GM18502 (cell line): ENCODE measurements around the gene CCDC127.
"Not testable (repeated sequence)": the region's sequence is repeated elsewhere in the genome, so short reads cannot be mapped to it uniquely, and the experiment has no call there.

Source experiments
- ATAC-seq: cut with Tn5 transposase; IDR thresholded peaks from one replicate; pipeline ENCODE4 v1.9.1; 2021; ENCODE audit warnings: mild to moderate bottlenecking; ENCODE audit not compliant: unreplicated experiment, poor library complexity

Gene CCDC127

DNA sequence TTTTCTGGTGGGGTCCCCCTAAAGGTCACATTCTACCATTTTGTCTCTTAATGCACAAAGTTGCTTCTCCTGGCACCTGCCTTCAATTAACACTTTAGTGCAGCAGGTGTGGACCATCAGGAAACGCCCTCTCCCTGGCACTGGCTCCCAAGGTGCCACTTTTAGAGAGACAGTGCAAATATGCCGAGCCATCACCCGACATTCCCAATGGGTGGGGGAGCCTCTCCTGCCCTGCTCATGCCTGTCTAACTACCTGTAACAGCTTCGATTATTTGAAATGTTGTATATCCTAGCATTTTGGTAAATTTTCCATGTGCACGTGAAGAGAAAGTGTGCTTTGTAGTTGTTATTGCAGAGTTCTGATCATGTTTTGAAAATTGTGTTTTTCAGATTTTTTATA lies 39.8 kb downstream of the CCDC127 start:
- ATAC-seq: no peak

DNA sequence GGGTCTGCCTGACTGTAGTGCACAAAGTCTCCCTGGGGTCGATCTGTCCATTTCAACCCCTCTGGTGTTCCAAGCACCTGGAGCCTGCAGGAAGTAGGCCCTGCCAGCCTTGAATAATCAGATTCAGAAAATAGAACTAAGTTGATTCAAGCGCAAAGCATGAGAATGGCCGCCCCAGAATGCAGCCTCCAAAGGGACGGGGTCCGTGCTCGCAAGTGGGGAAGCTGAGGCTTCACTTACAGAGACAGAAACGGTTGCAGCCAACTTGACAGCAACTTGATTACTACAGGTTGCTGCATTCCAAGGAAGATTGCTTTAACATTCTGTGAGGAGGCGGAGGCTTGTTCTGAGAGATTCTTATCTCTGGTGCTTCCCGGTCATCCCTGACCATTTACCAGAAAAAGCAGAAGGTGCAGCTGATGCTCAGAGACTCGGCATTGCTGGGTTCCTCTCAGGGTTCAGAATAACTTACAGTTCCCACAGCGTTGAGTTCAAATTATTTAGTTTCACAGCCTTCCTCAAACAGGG lies 41.6 kb downstream of the CCDC127 start:
- ATAC-seq: no peak

GRCh38 chr5:174876-175465 lies 43.0 kb downstream of the CCDC127 start:
- no peak for ATAC-seq

DNA sequence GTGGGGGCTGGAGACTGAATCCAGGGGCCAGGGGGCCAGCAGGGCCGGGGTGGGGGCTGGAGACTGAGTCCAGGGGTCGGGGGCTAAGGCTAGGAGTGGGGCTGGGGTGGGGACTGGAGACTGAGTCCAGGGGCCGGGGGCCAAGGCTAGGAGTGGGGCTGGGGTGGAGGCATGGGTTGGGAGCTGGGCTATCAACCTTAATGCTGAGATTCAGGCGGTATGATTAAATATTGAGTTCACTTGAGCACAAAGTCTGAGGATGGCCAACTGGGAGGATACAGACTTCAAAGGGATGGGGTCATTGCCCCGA lies 43.7 kb downstream of the CCDC127 start:
- ATAC-seq: no peak

DNA sequence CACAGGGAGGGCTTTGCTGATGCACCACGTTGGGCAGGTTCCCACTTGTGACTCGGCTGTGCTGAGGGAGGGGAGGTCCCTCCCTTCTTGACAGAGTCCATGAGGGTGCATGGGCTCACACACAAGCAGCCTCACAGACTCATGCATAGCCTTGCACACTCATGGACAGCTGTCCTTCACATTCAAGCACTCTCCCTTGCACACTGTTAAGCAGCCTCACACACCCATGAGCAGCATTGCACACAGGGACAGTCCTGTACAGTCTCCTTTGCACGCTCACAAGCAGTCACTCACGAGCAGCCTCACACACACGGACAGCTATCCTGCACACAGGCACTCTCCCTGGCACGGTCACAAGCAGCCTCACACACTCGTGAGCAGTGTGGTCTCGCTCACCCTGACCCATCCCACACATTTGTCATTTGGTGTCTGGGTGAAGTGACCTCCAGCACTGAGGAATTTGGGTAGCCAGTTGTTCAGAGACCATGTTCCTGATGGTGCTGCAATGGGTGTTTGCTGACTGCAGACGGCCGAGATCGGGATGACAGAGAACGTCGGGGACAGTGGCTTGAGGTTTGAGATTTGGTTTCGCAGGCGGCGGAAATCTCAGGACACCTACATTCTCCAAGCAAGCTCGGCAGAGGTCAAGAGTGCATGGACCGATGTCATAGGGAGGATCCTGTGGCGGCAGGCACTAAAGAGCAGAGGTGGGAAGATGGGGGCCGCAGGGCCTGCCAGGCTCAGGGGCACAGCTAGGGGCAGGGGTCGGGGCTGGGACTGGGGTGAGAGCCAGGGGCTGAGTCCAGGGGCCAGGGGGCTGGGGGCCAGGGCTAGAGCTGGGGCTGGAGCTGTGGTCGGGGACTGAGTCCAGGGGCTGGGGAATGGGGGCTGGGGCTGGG lies 44.3 kb downstream of the CCDC127 start:
- ATAC-seq: no peak

GRCh38 chr5:172841-173251 lies 45.1 kb downstream of the CCDC127 start:
- ATAC-seq: no peak

- no peak for ATAC-seq
Measured at GRCh38 chr5:172421-172820, 45.5 kb downstream of the CCDC127 start.

DNA sequence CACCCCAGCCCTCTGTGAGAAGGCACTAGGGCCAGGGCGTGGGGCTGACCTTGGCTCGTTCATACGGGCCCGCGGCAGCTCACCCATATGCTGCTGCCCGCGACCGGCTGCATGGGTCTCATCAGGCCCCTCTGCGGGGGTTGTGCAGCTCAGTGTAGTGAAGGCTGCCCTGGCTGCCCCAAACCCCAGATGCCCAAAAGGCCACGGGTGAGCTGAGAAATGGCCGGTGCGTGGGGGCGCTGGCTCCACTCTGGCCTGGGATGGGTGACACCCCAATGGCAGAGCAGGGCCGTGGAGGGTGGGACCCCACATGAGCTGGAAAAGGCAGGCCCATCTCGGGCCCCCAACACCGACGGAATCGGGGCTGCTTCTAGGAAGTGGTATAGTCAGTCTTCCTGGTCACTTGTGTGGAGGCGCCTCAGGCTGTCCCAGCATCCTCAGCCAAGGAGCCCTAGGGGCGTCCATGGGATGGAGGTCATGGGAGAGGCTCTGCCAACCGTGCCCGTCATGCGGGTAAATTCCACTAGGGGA lies 46.1 kb downstream of the CCDC127 start:
- ATAC-seq: no peak

DNA sequence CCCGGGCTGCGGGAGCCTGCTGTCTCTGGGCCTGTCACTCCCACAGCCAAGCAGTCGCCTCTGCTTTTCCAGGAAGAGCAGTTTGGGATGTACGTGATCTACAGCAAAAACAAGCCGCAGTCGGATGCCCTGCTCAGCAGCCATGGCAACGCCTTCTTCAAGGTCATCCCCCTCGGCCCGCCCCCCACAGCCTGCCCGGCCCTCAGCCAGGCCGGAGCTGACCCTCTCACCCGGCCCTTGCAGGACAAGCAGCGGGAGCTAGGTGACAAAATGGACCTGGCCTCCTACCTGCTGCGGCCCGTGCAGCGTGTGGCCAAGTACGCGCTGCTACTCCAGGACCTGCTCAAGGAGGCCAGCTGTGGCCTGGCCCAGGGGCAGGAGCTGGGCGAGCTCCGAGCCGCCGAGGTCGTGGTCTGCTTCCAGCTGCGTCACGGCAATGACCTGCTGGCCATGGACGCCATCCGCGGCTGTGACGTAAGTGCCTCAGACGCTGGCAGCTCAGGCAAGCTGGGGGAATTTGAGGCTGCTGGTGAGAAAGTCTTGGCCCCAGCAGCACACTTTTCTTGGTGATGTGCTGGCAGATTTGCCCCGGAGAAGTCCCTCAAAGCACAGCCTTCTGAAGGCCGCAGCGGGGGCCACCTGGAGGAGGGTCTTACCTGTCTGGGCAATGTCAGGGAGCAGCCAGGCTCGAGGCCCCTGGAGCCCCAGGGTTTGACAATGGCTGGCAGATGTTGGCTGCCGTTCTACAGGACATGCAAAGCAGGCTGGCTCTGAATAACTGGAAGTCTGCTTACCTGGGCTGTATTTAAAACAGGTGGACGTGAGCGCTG lies 46.8 kb downstream of the CCDC127 start:
- ATAC-seq: no peak

- no peak for ATAC-seq
Measured at GRCh38 chr5:169728-170094, 48.2 kb downstream of the CCDC127 start.

- no peak for ATAC-seq
Measured at GRCh38 chr5:169071-169727, 48.8 kb downstream of the CCDC127 start.

DNA sequence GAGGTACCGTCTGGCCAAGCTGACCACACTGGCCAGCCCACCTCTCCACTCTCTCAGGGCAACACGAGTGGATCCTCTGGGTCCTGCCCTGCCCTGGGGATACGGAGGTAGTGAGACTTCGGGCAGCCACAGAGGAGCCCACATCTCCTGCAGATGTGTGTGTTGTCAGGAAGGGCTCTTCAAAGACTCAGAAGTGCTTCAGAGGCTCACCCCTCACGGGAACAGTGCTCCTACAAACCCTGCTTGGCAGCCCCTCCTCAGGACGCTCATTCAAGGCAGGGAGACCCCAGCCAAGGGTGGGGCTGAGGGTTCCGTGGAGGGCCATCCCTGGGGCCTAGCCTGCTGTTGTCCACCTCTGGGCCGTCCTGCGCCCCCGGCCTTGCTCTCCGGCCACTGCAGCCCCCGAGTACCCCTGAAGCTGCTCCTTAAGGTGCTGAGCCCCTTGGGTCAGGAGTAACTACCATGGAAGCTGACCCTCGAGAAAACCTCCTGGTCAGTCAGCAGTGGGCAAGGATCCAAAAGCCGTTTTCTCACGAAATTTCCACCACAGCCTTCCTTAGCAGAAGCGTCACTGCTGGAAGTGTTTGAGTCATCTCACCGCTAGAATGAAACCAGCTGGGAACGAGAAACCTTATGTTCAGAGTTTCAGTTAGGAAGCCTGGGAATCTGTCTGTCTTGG lies 49.8 kb downstream of the CCDC127 start:
- no peak for ATAC-seq

- no peak for ATAC-seq
Measured at GRCh38 chr5:167511-167910, 50.4 kb downstream of the CCDC127 start.

DNA sequence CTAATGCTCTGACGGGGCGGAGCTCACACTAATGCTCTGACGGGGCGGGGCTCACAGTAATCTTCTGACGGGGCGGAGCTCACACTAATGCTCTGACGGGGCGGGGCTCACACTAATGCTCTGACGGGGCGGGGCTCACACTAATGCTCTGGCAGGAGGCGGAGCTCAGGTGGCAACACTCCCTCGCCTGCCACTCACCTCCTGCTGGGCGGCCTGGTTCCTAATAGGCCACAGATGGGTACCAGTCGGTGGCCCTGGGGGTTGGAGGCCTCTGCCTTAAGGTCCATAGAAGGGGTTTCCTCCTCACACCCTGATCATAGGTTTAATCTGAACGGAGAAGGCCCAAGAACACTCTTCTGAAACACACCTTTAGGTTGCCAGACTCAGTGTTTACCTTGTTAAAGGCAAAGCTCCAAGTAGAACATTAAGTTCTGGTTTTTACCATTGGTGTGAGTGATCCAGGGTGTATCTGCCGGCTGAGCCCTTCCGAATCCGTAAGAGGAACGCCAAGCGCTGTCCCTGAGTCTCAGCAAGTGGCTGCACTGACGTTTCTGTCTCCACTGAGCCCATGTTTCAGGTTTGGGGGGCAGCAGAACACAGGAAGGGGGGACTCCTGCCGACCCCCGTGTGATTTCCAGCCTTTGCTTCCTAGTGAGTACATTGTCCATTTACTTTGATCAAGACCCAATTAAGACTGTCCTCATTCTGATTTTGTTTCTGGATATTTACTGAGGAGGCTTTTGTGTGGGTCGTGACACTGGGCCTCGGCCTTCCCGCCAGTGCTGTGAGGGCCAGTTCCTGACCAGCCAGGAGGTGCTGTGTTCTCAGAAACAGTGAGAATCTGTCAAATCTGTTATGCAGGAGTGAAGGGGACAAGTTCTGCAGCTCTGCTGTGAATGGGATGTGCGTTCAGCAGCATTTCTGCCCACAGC lies 51.2 kb downstream of the CCDC127 start:
- ATAC-seq: no peak

DNA sequence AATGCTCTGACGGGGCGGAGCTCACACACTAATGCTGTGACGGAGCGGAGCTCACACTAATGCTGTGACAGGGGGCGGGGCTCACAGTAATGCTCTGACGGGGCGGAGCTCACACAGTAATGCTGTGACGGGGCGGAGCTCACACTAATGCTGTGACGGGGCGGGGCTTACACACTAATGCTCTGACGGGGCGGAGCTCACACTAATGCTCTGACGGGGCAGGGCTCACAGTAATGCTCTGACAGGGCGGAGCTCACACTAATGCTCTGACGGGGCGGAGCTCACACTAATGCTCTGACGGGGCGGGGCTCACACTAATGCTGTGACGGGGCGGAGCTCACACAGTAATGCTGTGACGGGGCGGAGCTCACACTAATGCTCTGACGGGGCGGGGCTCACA lies 53.2 kb downstream of the CCDC127 start:
- not testable (repeated sequence) for ATAC-seq

DNA sequence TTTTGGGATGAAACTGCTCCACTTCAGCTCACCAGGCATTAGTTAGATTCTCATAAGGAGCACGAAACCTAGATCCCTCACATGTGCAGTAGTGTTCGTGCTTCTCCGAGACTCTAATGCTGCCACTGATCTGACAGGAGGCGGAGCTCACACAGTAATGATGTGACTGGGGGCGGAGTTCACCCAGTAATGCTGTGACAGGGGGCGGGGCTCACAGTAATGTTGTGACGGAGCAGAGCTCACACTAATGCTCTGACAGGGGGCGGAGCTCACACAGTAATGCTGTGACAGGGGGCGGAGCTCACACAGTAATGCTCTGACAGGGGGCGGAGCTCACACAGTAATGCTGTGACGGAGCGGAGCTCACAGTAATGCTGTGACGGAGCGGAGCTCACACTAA lies 53.7 kb downstream of the CCDC127 start:
- ATAC-seq: no peak

DNA sequence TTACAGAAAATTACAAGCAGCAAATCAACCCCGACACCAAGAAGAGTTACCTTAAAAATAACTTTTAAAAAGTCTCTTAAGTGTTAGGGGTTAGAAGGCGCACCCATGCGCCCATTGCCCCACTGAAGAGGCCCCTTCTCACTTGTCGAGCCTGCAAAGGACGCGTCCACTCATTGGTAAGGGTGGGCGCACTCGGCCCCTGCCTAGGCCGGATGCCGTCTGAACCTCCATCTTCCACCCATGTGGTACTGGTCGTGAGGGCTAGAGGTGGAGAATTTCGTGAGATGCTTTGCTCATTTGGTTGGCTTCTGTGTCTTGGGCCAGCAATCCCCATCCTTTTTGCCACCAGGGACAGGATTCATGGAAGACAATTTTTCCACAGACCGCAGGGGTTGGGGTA lies 54.1 kb downstream of the CCDC127 start:
- no peak for ATAC-seq

DNA sequence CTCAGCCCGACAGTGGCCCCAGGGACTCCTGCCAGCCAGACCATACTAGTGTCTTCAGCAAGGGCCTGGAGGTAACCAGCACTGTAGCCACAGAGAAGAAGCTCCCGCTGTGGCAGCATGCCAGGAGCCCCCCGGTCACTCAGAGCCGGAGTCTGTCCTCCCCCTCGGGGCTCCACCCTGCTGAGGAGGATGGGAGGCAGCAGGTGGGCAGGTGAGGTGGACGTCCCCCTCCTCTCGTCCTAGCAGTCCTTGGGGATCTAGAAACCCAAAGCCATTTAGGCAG lies 54.7 kb downstream of the CCDC127 start:
- no peak for ATAC-seq
